Adrenal gland (tissue), 12 donors: Measurements from ENCODE around the gene RMND5B. TPM values are rescaled to one million over a fixed set of nuclear protein-coding genes. Genes with fewer than 3 reads are reported as not detected.

ENCODE experiments used
- DNase-seq, 7 donors: peaks; one replicate each; pipeline ENCODE4 v3.0.0-alpha.2; 2019 to 2020
- H3K27ac ChIP-seq, 5 donors: fragments of 200-600 bp; sonication (generic) in 4 of 5; 1 replicate in 3 of 5; 2 replicates in 2 of 5; pipeline versions ENCODE4 v1.5.1 to v1.8.0; 2016 to 2020; ENCODE audit warnings: mild to moderate bottlenecking in 1 of 5
- H3K27me3 ChIP-seq: fragments of 200-600 bp; 2 replicates; pipeline ENCODE4 v1.8.0; 2021
- H3K36me3 ChIP-seq, 2 donors: fragments of 200-600 bp; replicated peaks in 1 of 2; 1 replicate in 1 of 2; 2 replicates in 1 of 2; pipeline versions ENCODE4 v1.5.1 to v1.8.0; 2018 to 2022
- H3K4me1 ChIP-seq, 2 donors: fragments of 200-600 bp; replicated peaks in 1 of 2; 1 replicate in 1 of 2; 2 replicates in 1 of 2; pipeline versions ENCODE4 v1.5.1 to v1.8.0; 2018 to 2021
- H3K4me3 ChIP-seq, 4 donors: fragments of 200-600 bp; sonication (generic) in 3 of 4; one replicate each; pipeline ENCODE4 v1.5.1; 2016 to 2018
- H3K9me3 ChIP-seq, 3 donors: fragments of 200-600 bp; sonication (generic) in 1 of 3; replicated peaks in 1 of 3; 1 replicate in 2 of 3; 2 replicates in 1 of 3; pipeline versions ENCODE4 v1.5.1 to v1.8.0; 2016 to 2021
- POLR2A ChIP-seq, 2 donors: fragments of 450-650 bp; IDR thresholded peaks; one replicate each; pipeline ENCODE4 v1.6.1; 2017; ENCODE audit warnings: antibody characterized with exemption in 2 of 2, mild to moderate bottlenecking in 2 of 2, moderate library complexity in 1 of 2
- WGBS, 4 donors: extraction: QIAGEN DNeasy Blood & Tissue Kit in 2 of 4; methylation state at CpG; one replicate each; pipeline versions ENCODE4 v1.1.5 to v1.1.7; 2013 to 2017; 5-methylcytosine and 5-hydroxymethylcytosine counted together
- intact Hi-C, 2 donors: fragments of 100-400 bp; cut with DNase I; formaldehyde crosslinking; loops; one replicate each; pipeline versions ENCODE4 v1.14.1 to v1.15.0; 2022 to 2023
- polyA plus RNA-seq, 3 donors: library from polyadenylated mRNA; stranded (reverse); fragments of 200-250 nt in 2 of 3; fragments of 350-450 nt in 1 of 3; fragmentation: Illumina TruSeq in 1 of 3; extraction: RNeasy Lipid Tissue Mini Kit (QIAGEN cat#74804) in 1 of 3; gene quantifications; one replicate each; pipeline ENCODE4 v1.2.3, GENCODE V29; 2013 to 2014
- total RNA-seq, 9 donors: library from RNA; depleted of rRNA in 4 of 9; stranded (reverse); fragments of >200 nt in 4 of 9; fragments of 120-200 nt in 1 of 9; fragmentation: NEBNext Ultra II Directional in 1 of 9; extraction: Animal tissue kit (Norgen Biotek cat#: 25700) in 1 of 9; gene quantifications; one replicate each; pipeline versions ENCODE4 v1.1.0 to v1.2.4, GENCODE V29; 2013 to 2023
- TF ChIP-seq, protein P1 (sequence below), 6 experiments: fragments of 450-650 bp in 4 of 6; fragments of 200-600 bp in 2 of 6; sonication (generic) in 1 of 6; IDR thresholded peaks; 1 replicate in 5 of 6; 2 replicates in 1 of 6; pipeline versions ENCODE4 v1.5.1 to v1.8.0; 2016 to 2021; ENCODE audit warnings: antibody characterized with exemption in 6 of 6, mild to moderate bottlenecking in 2 of 6, moderate library complexity in 1 of 6
- donor health status: healthy with polysubstance abuse.
- donor health status: Bipolar disorder and iron deficiency.
- donor health status: DM: yes; HTN: yes; CAD: no.
- donor health status: DM: no; HTN: no; CAD: no.
- donor health status: DM: no; HTN: no; CAD: no.
- donor health status: DM: yes; HTN: yes; CAD: no.

RMND5B gene
- total and polyA plus RNA-seq, 12 donors, result 28.1 to 51.4 (median 37.0) TPM

DNA sequence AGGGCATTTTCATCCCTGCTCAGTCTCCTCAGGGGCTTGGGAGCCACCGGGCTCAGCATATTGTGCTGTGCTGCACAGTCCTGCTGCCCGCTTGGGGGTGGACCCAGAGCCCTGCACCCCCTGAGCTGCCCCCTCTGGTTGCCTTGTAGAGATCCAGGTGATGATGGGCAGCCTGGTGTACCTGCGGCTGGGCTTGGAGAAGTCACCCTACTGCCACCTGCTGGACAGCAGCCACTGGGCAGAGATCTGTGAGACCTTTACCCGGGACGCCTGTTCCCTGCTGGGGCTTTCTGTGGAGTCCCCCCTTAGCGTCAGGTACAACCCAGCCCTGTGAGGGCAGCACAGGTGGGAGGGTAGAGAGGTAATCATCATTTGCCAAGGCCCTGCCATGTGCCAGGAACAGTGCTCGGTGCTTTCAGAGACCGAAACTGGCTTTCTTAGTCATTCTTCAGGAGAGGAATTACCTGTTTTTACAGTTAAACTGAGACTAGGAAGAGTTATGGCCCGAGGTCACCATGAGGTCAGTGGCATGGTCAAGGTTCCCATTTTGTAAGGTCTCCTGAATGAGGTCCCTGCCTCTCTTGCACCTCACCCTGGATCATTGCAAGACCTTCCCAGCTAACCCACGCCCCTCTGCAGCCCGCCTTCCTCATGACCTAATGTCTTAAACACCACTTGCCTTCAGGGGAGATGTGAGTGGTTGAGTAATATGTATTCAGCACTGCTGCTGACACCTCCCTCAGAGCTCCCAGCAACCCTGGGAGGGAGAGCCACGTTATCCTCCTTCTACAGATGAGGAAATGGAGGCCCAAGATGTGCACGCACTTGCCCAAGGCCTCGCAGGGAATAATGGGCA is 15.4 kb downstream of the RMND5B start:
- H3K36me3 ChIP-seq, result peaks cover 0 to 96% of the 10 kb centered on the region in 2 donors
- H3K4me3 ChIP-seq, result no peak overlapping the region
- H3K27ac ChIP-seq, result no peak overlapping the region
- TF ChIP-seq, protein P1, sequence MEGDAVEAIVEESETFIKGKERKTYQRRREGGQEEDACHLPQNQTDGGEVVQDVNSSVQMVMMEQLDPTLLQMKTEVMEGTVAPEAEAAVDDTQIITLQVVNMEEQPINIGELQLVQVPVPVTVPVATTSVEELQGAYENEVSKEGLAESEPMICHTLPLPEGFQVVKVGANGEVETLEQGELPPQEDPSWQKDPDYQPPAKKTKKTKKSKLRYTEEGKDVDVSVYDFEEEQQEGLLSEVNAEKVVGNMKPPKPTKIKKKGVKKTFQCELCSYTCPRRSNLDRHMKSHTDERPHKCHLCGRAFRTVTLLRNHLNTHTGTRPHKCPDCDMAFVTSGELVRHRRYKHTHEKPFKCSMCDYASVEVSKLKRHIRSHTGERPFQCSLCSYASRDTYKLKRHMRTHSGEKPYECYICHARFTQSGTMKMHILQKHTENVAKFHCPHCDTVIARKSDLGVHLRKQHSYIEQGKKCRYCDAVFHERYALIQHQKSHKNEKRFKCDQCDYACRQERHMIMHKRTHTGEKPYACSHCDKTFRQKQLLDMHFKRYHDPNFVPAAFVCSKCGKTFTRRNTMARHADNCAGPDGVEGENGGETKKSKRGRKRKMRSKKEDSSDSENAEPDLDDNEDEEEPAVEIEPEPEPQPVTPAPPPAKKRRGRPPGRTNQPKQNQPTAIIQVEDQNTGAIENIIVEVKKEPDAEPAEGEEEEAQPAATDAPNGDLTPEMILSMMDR (IDR thresholded peaks at IDR 0.05), result peak; percentile 38 to 65 (median 56)
- TF ChIP-seq POLR2A (IDR thresholded peaks at IDR 0.05), result no peak
- intact Hi-C loops, result loop anchor here in 1 of 2 donors (5.0 kb wide), 1 partner anchor 69 kb away; no protein-coding TSS in a partner anchor
- H3K27me3 ChIP-seq, result no peaks in the 10 kb centered on the region
- DNase-seq, result peak in 6 of 7 donors; percentile 58 to 85 (median 66)
- H3K9me3 ChIP-seq, result no peaks in the 10 kb centered on the region
- 50 to 61% (median 55%) methylated on average over 11 to 14 of the region's 14 CpGs for WGBS, 4 donors
- H3K4me1 ChIP-seq, result peaks cover 3 to 5% of the 10 kb centered on the region in 2 donors

DNA sequence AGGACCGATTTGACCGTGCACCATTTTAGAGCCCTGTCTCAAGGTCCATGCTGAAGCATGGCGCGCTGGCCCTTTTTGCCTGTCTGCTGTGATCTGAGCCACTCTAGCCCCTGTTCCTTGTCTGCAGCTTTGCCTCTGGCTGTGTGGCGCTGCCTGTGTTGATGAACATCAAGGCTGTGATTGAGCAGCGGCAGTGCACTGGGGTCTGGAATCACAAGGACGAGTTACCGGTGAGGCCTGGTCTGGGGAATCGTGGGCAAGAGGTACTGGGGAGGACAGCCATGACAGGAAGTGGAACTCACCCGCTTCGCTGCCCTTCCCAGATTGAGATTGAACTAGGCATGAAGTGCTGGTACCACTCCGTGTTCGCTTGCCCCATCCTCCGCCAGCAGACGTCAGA is 16.6 kb downstream of the RMND5B start:
- H3K36me3 ChIP-seq, result peaks cover 0 to 89% of the 10 kb centered on the region in 2 donors
- intact Hi-C loops, result loop anchor here in 1 of 2 donors (5.0 kb wide), 1 partner anchor 70 kb away; no protein-coding TSS in a partner anchor
- WGBS, 4 donors, result 83 to 91% (median 88%) methylated on average over 14 to 15 of the region's 15 CpGs

DNA sequence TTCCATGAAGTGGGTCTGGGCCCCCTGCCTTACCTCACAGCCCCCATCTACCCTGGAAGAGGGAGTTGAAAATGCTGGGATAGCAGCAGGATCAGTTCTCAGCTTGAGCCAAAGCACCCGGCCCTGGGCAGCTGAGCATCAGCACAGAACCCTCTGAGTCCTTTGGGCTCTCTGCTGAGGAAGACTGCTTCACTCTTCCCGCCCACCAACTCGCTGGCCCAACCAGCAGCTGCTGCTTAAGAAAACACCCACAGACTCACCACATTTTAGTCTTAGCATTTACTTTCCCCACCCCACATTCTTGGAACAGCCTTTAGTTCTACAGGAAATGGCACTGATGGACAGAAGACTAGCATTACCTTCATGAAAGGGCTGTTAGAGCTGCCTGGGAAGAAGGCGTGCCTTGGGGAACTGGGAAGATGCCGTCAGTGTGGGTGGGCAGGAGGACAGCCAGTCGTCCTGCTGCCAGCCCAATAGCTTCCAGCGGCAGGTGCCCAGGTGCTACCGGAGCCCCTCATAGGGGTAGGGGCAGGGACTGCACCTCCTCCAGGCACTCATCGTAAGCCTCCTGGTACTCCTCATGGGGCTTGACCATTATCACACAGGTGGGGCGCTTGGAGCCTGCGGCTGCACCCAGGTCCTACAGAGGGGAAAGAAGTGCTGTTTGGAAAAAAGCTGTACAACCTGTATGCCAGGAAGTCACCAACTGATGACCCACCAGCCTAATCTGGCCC is 18.6 kb downstream of the RMND5B start:
- WGBS, 4 donors, result 79 to 88% (median 83%) methylated on average over 6 to 11 of the region's 11 CpGs
- no peak for DNase-seq
- Histone ChIP-seq H3K27ac (no peak overlapping the region), H3K4me1 (peaks cover 20 to 27% of the 10 kb centered on the region in 2 donors), H3K36me3 (peaks cover 0 to 70% of the 10 kb centered on the region in 2 donors), H3K27me3 (no peaks in the 10 kb centered on the region), H3K9me3 (no peaks in the 10 kb centered on the region), H3K4me3 (no peak overlapping the region)
- TF ChIP-seq, protein P1 (IDR thresholded peaks at IDR 0.05), result no peak
- no peak for TF ChIP-seq POLR2A (IDR thresholded peaks at IDR 0.05)
- intact Hi-C loops, result loop anchor here in 1 of 2 donors (5.0 kb wide), 1 partner anchor 72 kb away; no protein-coding TSS in a partner anchor

More for the DNA sequence above, 16.6 kb downstream of the RMND5B start:
- H3K9me3 ChIP-seq, result no peaks in the 10 kb centered on the region
- no peak for DNase-seq
- TF ChIP-seq POLR2A (IDR thresholded peaks at IDR 0.05), result no peak
- TF ChIP-seq, protein P1 (IDR thresholded peaks at IDR 0.05), result no peak
- H3K27ac ChIP-seq, result no peak overlapping the region
- no peak overlapping the region for H3K4me3 ChIP-seq
- no peaks in the 10 kb centered on the region for H3K27me3 ChIP-seq
- peaks cover 11 to 17% of the 10 kb centered on the region in 2 donors for H3K4me1 ChIP-seq
